Skeletal muscle cell (primary cell): ENCODE measurements around the gene HOXA6.
A peak's percentile ranks its signal among the peaks of the same experiment; 100 is the strongest.

Experiments
- DNase-seq: peaks from one replicate; pipeline ENCODE4 v3.0.0-alpha.2; 2010; ENCODE audit warnings: low read depth
- H3K4me3 ChIP-seq: 2 replicates; pipeline ENCODE4 v1.5.1; 2011; ENCODE audit warnings: low read depth, mild to moderate bottlenecking, control low read depth, low read length, moderate library complexity

HOXA6 gene

GRCh38 chr7:27116962-27117886, 30.4 kb downstream of the HOXA6 start:
- H3K4me3 ChIP-seq: no peak overlapping the region
- DNase-seq: no peak

GRCh38 chr7:27116031-27116961, 31.3 kb downstream of the HOXA6 start:
- no peak for DNase-seq

GRCh38 chr7:27115221-27116026, 32.1 kb downstream of the HOXA6 start:
- no peak overlapping the region for H3K4me3 ChIP-seq
- no peak for DNase-seq

More at GRCh38 chr7:27116031-27116961, 31.3 kb downstream of the HOXA6 start:
- no peak overlapping the region for H3K4me3 ChIP-seq

GRCh38 chr7:27114881-27115220, 32.7 kb downstream of the HOXA6 start:
- no peak overlapping the region for H3K4me3 ChIP-seq
- DNase-seq: no peak

- DNase-seq: no peak
- H3K4me3 ChIP-seq: peak overlapping the region; percentile 51
Measured at GRCh38 chr7:27113991-27114769, 33.4 kb downstream of the HOXA6 start.

- H3K4me3 ChIP-seq: peak overlapping the region; percentile 51
- DNase-seq: no peak
Measured at GRCh38 chr7:27112955-27113949, 34.3 kb downstream of the HOXA6 start.

- DNase-seq: no peak
- no peak overlapping the region for H3K4me3 ChIP-seq
Measured at GRCh38 chr7:27112361-27112760, 35.2 kb downstream of the HOXA6 start.

- no peak overlapping the region for H3K4me3 ChIP-seq
- no peak for DNase-seq
Measured at GRCh38 chr7:27111751-27112277, 35.8 kb downstream of the HOXA6 start.

- no peak overlapping the region for H3K4me3 ChIP-seq
- peak; percentile 62 for DNase-seq
Measured at GRCh38 chr7:27111042-27111750, 36.4 kb downstream of the HOXA6 start.

GRCh38 chr7:27110186-27111031, 37.2 kb downstream of the HOXA6 start:
- no peak overlapping the region for H3K4me3 ChIP-seq
- no peak for DNase-seq

- no peak for DNase-seq
- no peak overlapping the region for H3K4me3 ChIP-seq
Measured at GRCh38 chr7:27109466-27110185, 37.9 kb downstream of the HOXA6 start.

- DNase-seq: no peak
- no peak overlapping the region for H3K4me3 ChIP-seq
Measured at GRCh38 chr7:27108390-27109127, 39.0 kb downstream of the HOXA6 start.

GRCh38 chr7:27107391-27108381, 39.9 kb downstream of the HOXA6 start:
- DNase-seq: no peak

GRCh38 chr7:27106901-27107240, 40.7 kb downstream of the HOXA6 start:
- DNase-seq: no peak
- H3K4me3 ChIP-seq: no peak overlapping the region

More at GRCh38 chr7:27107391-27108381, 39.9 kb downstream of the HOXA6 start:
- H3K4me3 ChIP-seq: no peak overlapping the region
